NCI-H187 treated with DMSO at 0.1 percent for 48 hours (cell line): ENCODE measurements around the gene AHDC1.
A peak's percentile ranks its signal among the peaks of the same experiment; 100 is the strongest.

ENCODE experiments used
- DNase-seq: peaks from one replicate; lab custom pipeline; 2025; lab: John Stamatoyannopoulos, UW

Gene AHDC1

DNA sequence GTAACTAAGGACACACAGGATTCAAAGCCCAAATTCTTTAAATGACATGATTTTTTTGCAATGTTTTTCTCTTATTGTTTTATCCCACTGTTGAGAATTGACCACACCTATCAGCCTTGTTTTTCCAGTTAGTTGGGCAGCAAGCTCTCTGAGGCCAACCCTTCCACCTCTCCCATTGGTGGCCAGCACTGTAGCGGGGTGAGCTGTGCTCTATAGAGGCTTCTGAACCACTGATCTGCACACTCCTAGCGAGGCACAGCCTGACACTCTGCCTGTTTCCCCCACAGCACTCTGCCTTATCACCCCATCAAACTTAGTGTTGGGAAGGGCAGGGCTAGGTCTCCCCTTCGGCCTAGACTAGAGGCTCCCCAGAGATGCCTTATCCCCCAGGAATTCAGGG lies 19.5 kb downstream of the AHDC1 start:
- no peak for DNase-seq

DNA sequence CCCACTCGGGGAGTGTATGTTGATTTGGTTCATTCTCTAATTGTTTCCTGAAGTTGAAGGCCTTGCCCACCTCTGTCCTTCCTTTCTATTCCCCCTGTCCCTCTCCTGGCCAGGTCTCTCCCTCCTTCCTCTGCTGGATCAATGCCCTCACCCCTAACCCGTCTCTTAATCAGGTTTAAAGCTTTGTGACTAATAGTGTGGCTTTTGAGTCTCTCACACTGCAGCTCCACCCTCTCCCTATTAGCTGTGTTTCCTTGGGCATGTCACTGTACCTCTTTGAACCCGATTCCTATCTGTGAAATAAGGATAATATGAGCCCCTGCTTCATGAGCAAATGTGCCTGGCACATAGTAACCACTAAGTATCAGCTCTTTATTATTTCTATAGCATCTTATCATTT lies 20.5 kb downstream of the AHDC1 start:
- no peak for DNase-seq

- no peak for DNase-seq
Observed at GRCh38 chr1:27581823-27582243, 22.1 kb downstream of the AHDC1 start.

DNA sequence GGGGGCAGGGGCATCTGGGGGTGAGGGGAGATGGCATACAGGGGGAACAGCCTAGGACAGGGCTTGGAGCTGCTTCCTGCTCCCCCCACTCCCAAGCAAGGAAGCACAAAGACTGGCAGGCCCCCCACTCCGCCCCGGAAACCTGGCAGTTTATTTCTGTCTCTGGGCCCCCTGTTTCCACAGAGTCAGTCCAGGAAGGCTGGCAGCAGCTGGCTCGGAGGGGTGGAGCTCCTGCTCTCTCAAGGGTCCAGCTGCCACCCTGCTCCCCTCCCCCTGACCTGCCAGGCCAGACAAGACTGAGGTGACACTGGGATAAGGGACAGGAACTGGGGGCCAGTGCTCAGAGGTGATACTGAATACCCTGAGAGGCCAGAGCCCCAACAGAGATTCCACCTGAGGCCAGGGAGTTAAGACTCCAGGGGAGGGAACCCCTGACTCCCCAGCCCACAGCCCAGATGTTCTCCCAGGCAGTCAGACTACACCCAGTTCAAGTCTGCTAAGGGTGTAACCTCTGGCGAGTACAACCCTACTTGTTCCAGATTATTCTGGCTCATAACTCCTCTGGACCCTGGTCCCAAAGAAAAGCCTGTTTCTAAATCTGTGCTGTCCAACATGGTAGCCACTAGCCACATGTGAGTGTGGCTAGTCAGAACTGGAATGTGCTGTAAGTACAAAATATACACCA lies 26.3 kb downstream of the AHDC1 start:
- DNase-seq: no peak

DNA sequence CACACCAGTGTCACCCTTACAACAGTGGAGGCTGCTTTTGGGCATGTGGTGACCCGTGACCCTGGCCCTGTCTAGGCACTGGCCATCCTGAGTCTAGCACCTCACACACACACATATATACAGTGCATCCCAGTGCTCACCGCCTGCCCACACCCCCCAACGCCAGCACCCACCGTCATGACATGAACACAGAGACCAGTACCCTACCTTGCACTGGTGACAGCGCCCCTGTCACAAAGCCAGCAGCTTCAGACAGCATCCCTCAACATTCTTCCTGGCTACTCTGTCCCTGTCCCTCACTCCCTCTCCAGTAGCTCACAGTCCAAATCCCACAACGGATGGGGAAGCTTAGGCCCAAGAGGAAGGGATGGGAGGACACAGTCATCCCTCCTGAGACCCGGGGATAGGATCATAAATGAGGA lies 27.1 kb downstream of the AHDC1 start:
- no peak for DNase-seq

GRCh38 chr1:27575840-27576331 lies 28.1 kb downstream of the AHDC1 start:
- no peak for DNase-seq

DNA sequence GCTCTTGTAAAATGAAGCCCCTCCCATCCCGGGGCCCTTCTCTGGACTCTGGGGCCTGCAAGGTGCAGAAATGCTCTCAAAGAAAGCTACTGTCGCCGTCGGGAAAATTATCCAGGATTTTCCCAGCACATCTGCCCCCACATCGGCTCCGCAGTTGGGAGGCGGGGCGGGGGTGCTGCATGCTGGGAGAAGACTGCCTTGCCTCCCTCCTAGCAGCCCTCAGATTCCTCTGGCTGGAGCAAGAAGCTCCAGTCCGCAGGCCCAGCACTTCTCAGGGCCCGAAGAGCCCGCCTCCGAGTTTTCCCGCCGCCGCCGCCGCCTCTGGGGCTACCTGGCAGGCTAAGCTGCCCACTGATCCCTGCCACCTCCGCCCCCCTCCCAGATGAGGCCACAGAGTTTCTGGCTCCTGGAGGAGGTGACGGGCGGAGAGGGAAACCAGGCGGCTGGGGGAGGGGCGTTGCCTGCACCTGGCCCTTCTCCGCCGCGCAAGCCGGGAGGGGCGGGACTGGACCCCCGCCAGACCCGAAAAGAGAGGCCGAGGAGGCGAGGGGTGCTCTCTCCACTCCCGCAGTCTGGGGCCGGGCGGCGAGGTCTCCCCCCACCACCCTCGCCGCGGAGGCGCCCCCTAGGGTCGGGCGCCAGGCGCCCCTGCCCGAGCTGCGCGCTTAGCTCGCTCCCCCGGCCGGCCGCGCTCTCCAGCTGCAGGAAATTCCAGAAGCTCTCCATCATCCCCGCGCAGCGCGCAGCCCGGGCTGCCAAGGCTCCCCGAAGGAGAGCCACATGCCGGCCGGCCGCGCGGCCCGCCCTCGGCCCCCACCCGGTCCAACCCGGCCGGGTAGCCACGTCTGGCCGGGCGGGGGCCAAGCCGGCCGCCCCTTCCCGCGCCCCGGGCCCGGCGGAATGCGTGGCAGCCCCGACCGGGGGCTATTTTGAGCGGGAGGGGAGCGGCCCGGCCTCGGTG lies 28.8 kb downstream of the AHDC1 start:
- peak; percentile 37 for DNase-seq

GRCh38 chr1:27574001-27574781 lies 29.8 kb downstream of the AHDC1 start:
- no peak for DNase-seq

- DNase-seq: no peak
Observed at GRCh38 chr1:27572679-27573426, 31.1 kb downstream of the AHDC1 start.

DNA sequence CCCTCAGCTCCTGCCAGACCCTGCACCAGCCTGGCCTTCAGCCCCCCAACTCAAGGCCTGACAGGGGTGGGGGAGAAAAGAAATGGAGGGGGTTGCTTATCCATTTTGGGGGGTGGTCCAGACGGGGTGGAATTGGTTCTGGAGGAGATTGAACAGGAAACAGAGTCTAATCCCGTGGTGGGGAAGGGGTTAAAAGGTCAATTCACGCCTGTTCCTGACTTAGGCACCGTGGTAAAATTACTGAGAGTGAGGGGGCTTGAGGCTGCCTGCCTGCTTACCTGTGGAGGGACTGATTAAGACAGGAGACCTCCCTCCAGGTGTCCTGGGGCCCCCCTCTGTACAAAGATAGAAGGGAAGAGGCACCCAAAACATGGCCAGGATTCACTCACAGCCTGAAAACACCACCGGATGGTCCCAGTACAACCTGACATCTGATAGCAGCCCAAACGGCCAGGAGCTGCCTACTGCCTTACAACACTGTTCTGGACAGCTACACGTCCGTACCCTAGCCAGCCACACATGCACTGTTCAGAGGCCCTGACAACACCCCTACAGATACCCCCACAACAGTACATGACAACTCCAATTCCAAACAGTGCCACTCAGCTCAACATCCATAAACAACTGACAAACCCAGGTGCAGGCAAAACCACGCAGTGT lies 31.8 kb downstream of the AHDC1 start:
- no peak for DNase-seq

DNA sequence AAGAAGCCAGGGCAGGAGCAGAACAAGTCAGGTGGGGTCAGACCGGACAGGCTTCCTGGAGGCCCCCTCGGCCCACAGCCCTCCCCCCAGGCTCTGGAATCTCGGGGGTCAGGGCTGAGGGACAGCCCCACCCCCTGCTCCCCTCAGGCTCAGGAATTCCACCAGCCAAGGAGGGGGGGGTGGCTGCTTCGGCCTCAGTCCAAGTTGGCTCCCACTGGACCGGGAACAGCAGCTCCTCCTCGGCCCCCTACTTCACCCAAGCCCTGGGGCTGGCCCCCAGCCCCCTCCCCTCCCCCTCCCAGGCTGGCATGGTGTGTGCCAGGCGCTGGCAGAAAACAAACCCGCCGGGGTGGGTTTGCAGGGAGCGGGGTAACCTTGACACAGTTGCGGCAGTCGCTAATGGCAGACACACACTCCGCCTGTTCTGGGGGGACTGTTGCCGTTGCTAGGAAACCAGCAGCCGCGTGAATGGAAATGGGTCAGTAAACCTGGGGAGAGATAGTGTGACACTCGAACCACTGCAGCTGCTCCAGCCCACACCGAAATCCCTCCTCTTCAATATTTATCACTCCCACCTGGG lies 32.4 kb downstream of the AHDC1 start:
- no peak for DNase-seq

DNA sequence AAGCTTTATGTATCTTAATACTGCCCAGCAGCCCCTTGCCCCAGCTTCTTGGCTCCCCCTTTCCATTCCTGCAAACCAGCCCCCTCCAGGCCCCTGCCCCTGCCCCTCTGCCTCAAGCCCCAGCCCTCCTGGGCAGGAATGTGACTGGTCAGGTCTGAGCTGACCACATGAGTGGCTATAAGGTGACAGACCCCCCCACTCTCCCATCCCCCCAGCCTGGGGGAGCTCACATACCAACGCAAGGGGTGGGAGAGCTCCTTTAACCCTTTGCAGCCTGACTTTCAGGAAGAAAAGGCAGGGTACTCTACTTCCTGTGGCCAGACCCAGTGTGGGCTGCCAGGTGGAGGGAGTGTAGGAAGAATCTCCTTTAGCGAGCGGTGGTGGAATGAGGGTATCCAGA lies 33.2 kb downstream of the AHDC1 start:
- no peak for DNase-seq

GRCh38 chr1:27570356-27570755 lies 33.6 kb downstream of the AHDC1 start:
- no peak for DNase-seq

- DNase-seq: no peak
Observed at GRCh38 chr1:27569506-27570291, 34.2 kb downstream of the AHDC1 start.

- no peak for DNase-seq
Observed at GRCh38 chr1:27569088-27569460, 34.9 kb downstream of the AHDC1 start.

- DNase-seq: peak; percentile 83
Observed at GRCh38 chr1:27568300-27569087, 35.5 kb downstream of the AHDC1 start.

- DNase-seq: no peak
Observed at GRCh38 chr1:27567971-27568299, 36.0 kb downstream of the AHDC1 start.

- no peak for DNase-seq
Observed at GRCh38 chr1:27567146-27567526, 36.8 kb downstream of the AHDC1 start.

GRCh38 chr1:27566462-27567145 lies 37.3 kb downstream of the AHDC1 start:
- no peak for DNase-seq
